ENCODE results near the gene PDCD1. TPM values are rescaled to one million over a fixed set of nuclear protein-coding genes. Genes with fewer than 3 reads are reported as not detected.

PDCD1 gene
- polyA plus RNA-seq, 1 donor (not counting 4 experiments of a cell fraction or from before 2014, with no cell fraction given) = not detected

- Histone ChIP-seq H3K79me2 (ENCODE audit: control insufficient read depth, insufficient read depth, low read length) (no peaks in the 10 kb centered on the region), H3K27ac (ENCODE audit: control insufficient read depth, insufficient read depth, low read length) (no peak overlapping the region), H3K9me3 (ENCODE audit: control insufficient read depth, low read depth, low read length) (no peaks in the 10 kb centered on the region), H3K27me3 (ENCODE audit: control insufficient read depth, extremely low read depth, insufficient read depth, low read length) (peaks cover 22% of the 10 kb centered on the region), H3K4me1 (ENCODE audit: control insufficient read depth, extremely low read depth, insufficient read depth, low read length) (peaks cover 5% of the 10 kb centered on the region), H2AFZ (ENCODE audit: control insufficient read depth, low read length) (no peak overlapping the region), H4K20me1 (ENCODE audit: control insufficient read depth, extremely low read depth, insufficient read depth, low read length) (no peaks in the 10 kb centered on the region), H3K9ac (ENCODE audit: control insufficient read depth, extremely low read depth, insufficient read depth, low read length) (no peak overlapping the region), H3K9me1 (ENCODE audit: control insufficient read depth, extremely low read depth, insufficient read depth, low read length) (no peaks in the 10 kb centered on the region), H3K4me2 (ENCODE audit: control insufficient read depth, extremely low read depth, insufficient read depth, low read depth, low read length) (no peak overlapping the region), H3K4me3 (ENCODE audit: control insufficient read depth in 2 of 3, extremely low read depth in 1 of 3, insufficient read depth in 2 of 3, low read depth in 1 of 3, low read length in 3 of 3) (no peak overlapping the region), H3K36me3 (ENCODE audit: control insufficient read depth in 2 of 2, extremely low read depth in 1 of 2, insufficient read depth in 2 of 2, low read length in 2 of 2) (no peaks in the 10 kb centered on the region)
- TF ChIP-seq CTCF (optimal IDR thresholded peaks at IDR 0.05 in 1 of 3, IDR thresholded peaks at IDR 0.05 in 1 of 3, conservative IDR thresholded peaks at IDR 0.05 in 1 of 3; ENCODE audit: extremely low read depth in 1 of 3, insufficient read depth in 2 of 3, low read length in 3 of 3) (no peak), EZH2 (IDR thresholded peaks at IDR 0.05; ENCODE audit: low read length) (no peak)
- FAIRE-seq (no peak), DNase-seq (ENCODE audit: low read depth, low spot score) (no peak)
- dilution Hi-C loops (cut with MboI; ENCODE audit: extremely low pct_ligation_motif_present, low sequenced_read_pairs) = no loop called here
Observed at GRCh38 chr2:241855888-241856422, 2.7 kb downstream of the PDCD1 start.

GRCh38 chr2:241855245-241855887 lies 3.3 kb downstream of the PDCD1 start:
- H3K36me3 ChIP-seq (ENCODE audit: control insufficient read depth in 2 of 2, extremely low read depth in 1 of 2, insufficient read depth in 2 of 2, low read length in 2 of 2) = no peaks in the 10 kb centered on the region
- no peak overlapping the region for H3K27ac ChIP-seq (ENCODE audit: control insufficient read depth, insufficient read depth, low read length)
- peaks cover 21% of the 10 kb centered on the region for H3K27me3 ChIP-seq (ENCODE audit: control insufficient read depth, extremely low read depth, insufficient read depth, low read length)
- TF ChIP-seq EZH2 (IDR thresholded peaks at IDR 0.05; ENCODE audit: low read length) = no peak
- no peak for TF ChIP-seq CTCF (optimal IDR thresholded peaks at IDR 0.05 in 1 of 3, IDR thresholded peaks at IDR 0.05 in 1 of 3, conservative IDR thresholded peaks at IDR 0.05 in 1 of 3; ENCODE audit: extremely low read depth in 1 of 3, insufficient read depth in 2 of 3, low read length in 3 of 3)
- no peaks in the 10 kb centered on the region for H3K79me2 ChIP-seq (ENCODE audit: control insufficient read depth, insufficient read depth, low read length)
- H3K4me3 ChIP-seq (ENCODE audit: control insufficient read depth in 2 of 3, extremely low read depth in 1 of 3, insufficient read depth in 2 of 3, low read depth in 1 of 3, low read length in 3 of 3) = no peak overlapping the region
- no peak overlapping the region for H3K9ac ChIP-seq (ENCODE audit: control insufficient read depth, extremely low read depth, insufficient read depth, low read length)
- H3K4me1 ChIP-seq (ENCODE audit: control insufficient read depth, extremely low read depth, insufficient read depth, low read length) = peaks cover 5% of the 10 kb centered on the region
- H3K9me3 ChIP-seq (ENCODE audit: control insufficient read depth, low read depth, low read length) = no peaks in the 10 kb centered on the region
- dilution Hi-C loops (cut with MboI; ENCODE audit: extremely low pct_ligation_motif_present, low sequenced_read_pairs) = no loop called here
- H3K9me1 ChIP-seq (ENCODE audit: control insufficient read depth, extremely low read depth, insufficient read depth, low read length) = no peaks in the 10 kb centered on the region
- H2AFZ ChIP-seq (ENCODE audit: control insufficient read depth, low read length) = no peak overlapping the region
- no peaks in the 10 kb centered on the region for H4K20me1 ChIP-seq (ENCODE audit: control insufficient read depth, extremely low read depth, insufficient read depth, low read length)
- H3K4me2 ChIP-seq (ENCODE audit: control insufficient read depth, extremely low read depth, insufficient read depth, low read depth, low read length) = no peak overlapping the region
- DNase-seq (ENCODE audit: low read depth, low spot score) = no peak
- no peak for FAIRE-seq

Data from keratinocyte (primary cell).